MCF 10A (cell line): Measurements from ENCODE around the gene FRZB. TPM values are rescaled to one million over a fixed set of nuclear protein-coding genes. Genes with fewer than 3 reads are reported as not detected.

Experiments
- BruUV-seq: library from RNA; stranded (reverse); fragments of 400-500 nt; replicated peaks from 2 replicates; lab custom pipeline; 2021; lab: Mats Ljungman, UMichigan
- CTCF ChIA-PET: fragments of 300-600 bp; sonication (Branson Sonifier 250); formaldehyde crosslinking; extraction: SDS; loops from one replicate; lab custom pipeline; 2021; ENCODE audit warnings: antibody characterized with exemption, inconsistent platforms; lab: Yijun Ruan, JAX
- POLR2A ChIA-PET: fragments of 300-600, 350-650 bp; sonication (Branson Sonifier 250); formaldehyde crosslinking; extraction: SDS; loops from one replicate; lab custom pipeline; 2020; ENCODE audit warnings: antibody characterized with exemption, inconsistent platforms; lab: Yijun Ruan, JAX
- DNase-seq: peaks from one replicate; pipeline ENCODE4 v3.0.0-alpha.2; 2018; ENCODE audit not compliant: unreplicated experiment
- H3K27ac Mint-ChIP-seq: one replicate; pipeline ENCODE4 v1.8.0; 2022; ENCODE audit warnings: mild to moderate bottlenecking, low read depth, mixed read lengths; ENCODE audit not compliant: unreplicated experiment
- H3K27me3 Mint-ChIP-seq: one replicate; pipeline ENCODE4 v1.8.0; 2022; ENCODE audit warnings: mixed read lengths; ENCODE audit not compliant: insufficient read depth, unreplicated experiment
- H3K36me3 Mint-ChIP-seq: one replicate; pipeline ENCODE4 v1.8.0; 2022; ENCODE audit warnings: mild to moderate bottlenecking, moderate library complexity, mixed read lengths; ENCODE audit not compliant: insufficient read depth, unreplicated experiment
- H3K4me1 Mint-ChIP-seq: one replicate; pipeline ENCODE4 v1.8.0; 2022; ENCODE audit warnings: mixed read lengths; ENCODE audit not compliant: insufficient read depth, unreplicated experiment
- H3K4me3 Mint-ChIP-seq: one replicate; pipeline ENCODE4 v1.8.0; 2022; ENCODE audit warnings: mild to moderate bottlenecking, moderate library complexity, mixed read lengths; ENCODE audit not compliant: unreplicated experiment
- H3K9me3 Mint-ChIP-seq: one replicate; pipeline ENCODE4 v1.8.0; 2022; ENCODE audit warnings: mixed read lengths; ENCODE audit not compliant: unreplicated experiment
- CTCF ChIP-seq: fragments of 200-600 bp; IDR thresholded peaks from one replicate; pipeline ENCODE4 v1.8.0; 2022; ENCODE audit warnings: antibody characterized with exemption, mild to moderate bottlenecking; ENCODE audit not compliant: unreplicated experiment
- intact Hi-C: fragments of 100-400 bp; cut with micrococcal nuclease; formaldehyde crosslinking; loops from 2 replicates; pipeline ENCODE4 v1.14.1; 2022
- total RNA-seq: library from RNA; stranded (reverse); gene quantifications from 2 replicates; pipeline ENCODE4 v1.2.3, GENCODE V29; 2022

The FRZB gene
- total RNA-seq, 1 experiment from 2014 or later: 0.09 TPM

GRCh38 chr2:182826496-182826895 lies 39.9 kb downstream of the FRZB start:
- TF ChIP-seq CTCF: no peak
- H3K4me3 Mint-ChIP-seq: no peak overlapping the region
- DNase-seq: no peak
- no peaks in the 10 kb centered on the region for H3K27me3 Mint-ChIP-seq
- ChIA-PET CTCF (no interaction called here), POLR2A (no interaction called here)
- no peak overlapping the region for H3K27ac Mint-ChIP-seq
- intact Hi-C loops: no loop called here
- H3K36me3 Mint-ChIP-seq: no peaks in the 10 kb centered on the region
- BruUV-seq: no TSS peak
- no peaks in the 10 kb centered on the region for H3K9me3 Mint-ChIP-seq
- no peaks in the 10 kb centered on the region for H3K4me1 Mint-ChIP-seq

GRCh38 chr2:182826064-182826463 lies 40.4 kb downstream of the FRZB start:
- TF ChIP-seq CTCF: no peak
- Mint-ChIP-seq H3K4me1 (no peaks in the 10 kb centered on the region), H3K9me3 (no peaks in the 10 kb centered on the region), H3K4me3 (no peak overlapping the region), H3K27ac (no peak overlapping the region), H3K36me3 (no peaks in the 10 kb centered on the region), H3K27me3 (no peaks in the 10 kb centered on the region)
- no peak for DNase-seq
- no TSS peak for BruUV-seq
- ChIA-PET CTCF (interaction anchor here (0.6 kb wide), 1 partner anchor 14 kb away, joined by 4 read pairs; no protein-coding TSS in a partner anchor), POLR2A (no interaction called here)
- intact Hi-C loops: no loop called here

- H3K27me3 Mint-ChIP-seq: no peaks in the 10 kb centered on the region
- intact Hi-C loops: no loop called here
- no peak overlapping the region for H3K27ac Mint-ChIP-seq
- BruUV-seq: no TSS peak
- no peaks in the 10 kb centered on the region for H3K36me3 Mint-ChIP-seq
- ChIA-PET CTCF (interaction anchor here (0.6 to 1.7 kb wide), 2 partner anchors 15 to 30 kb away, joined by 3 read pairs; no protein-coding TSS in a partner anchor), POLR2A (no interaction called here)
- no peaks in the 10 kb centered on the region for H3K4me1 Mint-ChIP-seq
- no peak for DNase-seq
- TF ChIP-seq CTCF: no peak
- H3K9me3 Mint-ChIP-seq: no peaks in the 10 kb centered on the region
- H3K4me3 Mint-ChIP-seq: no peak overlapping the region
These were observed 41.7 kb downstream of the FRZB start for GRCh38 chr2:182824767-182825158.

- ChIA-PET POLR2A (no interaction called here), CTCF (interaction anchor here (0.6 to 1.7 kb wide), 2 partner anchors 14 to 31 kb away, joined by 3 read pairs; no protein-coding TSS in a partner anchor)
- Mint-ChIP-seq H3K27ac (no peak overlapping the region), H3K9me3 (no peaks in the 10 kb centered on the region), H3K36me3 (no peaks in the 10 kb centered on the region), H3K4me1 (no peaks in the 10 kb centered on the region), H3K4me3 (no peak overlapping the region), H3K27me3 (no peaks in the 10 kb centered on the region)
- no peak for DNase-seq
- TF ChIP-seq CTCF: no peak
- no TSS peak for BruUV-seq
- intact Hi-C loops: no loop called here
These were observed 42.2 kb downstream of the FRZB start for GRCh38 chr2:182824056-182824766.
